ENCODE results near the gene LDB2. TPM values are rescaled to one million over a fixed set of nuclear protein-coding genes. Genes with fewer than 3 reads are reported as not detected.

Gene LDB2
- total and polyA plus RNA-seq, 2 of the 8 experiments (the other 6 are each of a cell fraction or from before 2014, with no cell fraction given), result 57.0 to 140 TPM

GRCh38 chr4:16608123-16608522, 290.3 kb downstream of the LDB2 start:
- 89% methylated on average over 5 of the region's 5 CpGs; no CpG with 5 or more reads in 1 of the 2 experiments for WGBS, 2 experiments (ENCODE audit: extremely low coverage in 1 of 2, insufficient coverage in 1 of 2, insufficient read length in 1 of 2, insufficient replicate concordance in 2 of 2, low coverage in 1 of 2, low lambda C conversion rate in 2 of 2, missing lambda C conversion rate in 1 of 2)
- Histone ChIP-seq H2AK5ac (ENCODE audit: low read depth, low read length) (peak overlapping the region; percentile 76; the same call in 1 of the 2 replicates), H3K23me2 (ENCODE audit: low read depth, low read length) (no peaks in the 10 kb centered on the region), H3K14ac (ENCODE audit: insufficient read length) (no peak overlapping the region), H4K5ac (ENCODE audit: insufficient read length, low read depth, low read length) (no peak overlapping the region), H3K79me2 (ENCODE audit: control insufficient read depth in 1 of 2, insufficient read depth in 2 of 2, low read length in 2 of 2) (peaks cover 0 to 7% of the 10 kb centered on the region in 2 experiments; a peak in 2 of 4 replicates), H2BK15ac (ENCODE audit: low read length) (0 out of 2 replicates have a peak overlapping the region, but pooled peaks have one; percentile 25), H2BK120ac (replicated peaks; ENCODE audit: low read depth, low read length) (no peak overlapping the region), H4K91ac (replicated peaks; ENCODE audit: insufficient read length, low read length) (no peak overlapping the region), H3K9me3 (ENCODE audit: insufficient read depth in 2 of 2, low read depth in 1 of 2, low read length in 1 of 2) (no peaks in the 10 kb centered on the region; a peak in 1 of 4 replicates), H2BK5ac (ENCODE audit: low read depth, low read length) (no peak overlapping the region), H3K4me1 (replicated peaks in 1 of 4; ENCODE audit: control insufficient read depth in 3 of 4, insufficient read depth in 4 of 4, low read length in 3 of 4) (peaks cover 2 to 12% (median 12%) of the 10 kb centered on the region in 4 experiments; a peak in 6 of 7 replicates), H2BK12ac (ENCODE audit: low read depth, low read length) (no peak overlapping the region), H3K36me3 (ENCODE audit: control insufficient read depth in 2 of 4, insufficient read depth in 4 of 4, low read length in 3 of 4) (no peaks in the 10 kb centered on the region), H3K9ac (replicated peaks in 1 of 4; ENCODE audit: extremely low read depth in 1 of 4, low read depth in 3 of 4, low read length in 3 of 4) (no peak overlapping the region), H3K4me2 (ENCODE audit: insufficient read depth in 1 of 2, low read depth in 2 of 2, low read length in 2 of 2) (no peak overlapping the region; a peak in 1 of 4 replicates), H3K27me3 (replicated peaks in 1 of 4; ENCODE audit: control insufficient read depth in 3 of 4, extremely low read depth in 1 of 4, insufficient read depth in 3 of 4, low read length in 3 of 4) (no peaks in the 10 kb centered on the region), H4K8ac (ENCODE audit: extremely low read depth, insufficient read depth, low read length) (no peak overlapping the region), H2AFZ (ENCODE audit: low read length) (no peak overlapping the region), H3K27ac (ENCODE audit: low read depth, low read length) (no peak overlapping the region), H3K18ac (ENCODE audit: extremely low read depth, low read length) (0 out of 2 replicates have a peak overlapping the region, but pooled peaks have one; percentile 9), H3K79me1 (ENCODE audit: low read depth, low read length) (no peaks in the 10 kb centered on the region; the same call in 1 of the 2 replicates), H3K4ac (replicated peaks; ENCODE audit: insufficient read length, low read depth, low read length) (no peak overlapping the region), H4K20me1 (replicated peaks in 1 of 2; ENCODE audit: control insufficient read depth in 1 of 2, insufficient read depth in 2 of 2, low read length in 2 of 2) (no peaks in the 10 kb centered on the region), H3K4me3 (ENCODE audit: extremely low read depth in 1 of 4, insufficient read depth in 2 of 4, low read depth in 3 of 4, low read length in 4 of 4) (no peak overlapping the region), H3K56ac (replicated peaks; ENCODE audit: insufficient read length, low read depth, low read length) (no peak overlapping the region), H2BK20ac (ENCODE audit: low read length) (no peak overlapping the region), H3K23ac (ENCODE audit: insufficient read length) (no peak overlapping the region)
- TF ChIP-seq JUND (IDR thresholded peaks at IDR 0.05; ENCODE audit: low read length), result no peak
- TF ChIP-seq TEAD4 (IDR thresholded peaks at IDR 0.05; ENCODE audit: low read depth, low read length), result peak; percentile 40; the same call in 1 of the 2 replicates
- FAIRE-seq, result no peak
- ChIA-PET POLR2A (ENCODE audit: partially characterized antibody) (no interaction called here), CTCF (ENCODE audit: partially characterized antibody) (no interaction called here)
- no peak for DNase-seq (ENCODE audit: low read depth in 1 of 2, low spot score in 2 of 2)

Data from H1 (cell line).